HG02973 (cell line): ENCODE measurements around the gene CEP83.
A peak's percentile ranks its signal among the peaks of the same experiment; 100 is the strongest.

Experiments used
- ATAC-seq: cut with Tn5 transposase; IDR thresholded peaks from one replicate; pipeline ENCODE4 v1.9.1; 2021; ENCODE audit warnings: moderate library complexity; ENCODE audit not compliant: unreplicated experiment

CEP83 gene

DNA sequence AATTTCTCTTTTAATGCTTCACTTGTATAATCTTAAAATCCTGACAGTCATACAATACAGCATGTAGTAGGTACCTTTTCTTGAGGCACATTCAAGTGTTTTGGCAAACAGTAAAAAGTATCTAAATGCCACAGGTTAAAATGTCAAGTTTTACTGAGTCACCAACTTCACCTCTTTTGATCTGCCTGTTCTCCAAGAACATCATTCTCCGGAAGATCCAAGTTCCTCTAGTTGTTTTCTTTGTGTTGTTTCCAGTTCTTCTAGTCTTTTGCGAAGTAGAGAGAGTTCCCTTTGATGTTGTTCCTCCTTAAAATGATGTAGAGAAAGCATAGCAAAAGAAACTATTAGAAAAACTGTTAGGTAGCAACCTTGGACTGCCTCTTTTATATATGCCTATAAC, 151.1 kb downstream of the CEP83 start:
- no peak for ATAC-seq

DNA sequence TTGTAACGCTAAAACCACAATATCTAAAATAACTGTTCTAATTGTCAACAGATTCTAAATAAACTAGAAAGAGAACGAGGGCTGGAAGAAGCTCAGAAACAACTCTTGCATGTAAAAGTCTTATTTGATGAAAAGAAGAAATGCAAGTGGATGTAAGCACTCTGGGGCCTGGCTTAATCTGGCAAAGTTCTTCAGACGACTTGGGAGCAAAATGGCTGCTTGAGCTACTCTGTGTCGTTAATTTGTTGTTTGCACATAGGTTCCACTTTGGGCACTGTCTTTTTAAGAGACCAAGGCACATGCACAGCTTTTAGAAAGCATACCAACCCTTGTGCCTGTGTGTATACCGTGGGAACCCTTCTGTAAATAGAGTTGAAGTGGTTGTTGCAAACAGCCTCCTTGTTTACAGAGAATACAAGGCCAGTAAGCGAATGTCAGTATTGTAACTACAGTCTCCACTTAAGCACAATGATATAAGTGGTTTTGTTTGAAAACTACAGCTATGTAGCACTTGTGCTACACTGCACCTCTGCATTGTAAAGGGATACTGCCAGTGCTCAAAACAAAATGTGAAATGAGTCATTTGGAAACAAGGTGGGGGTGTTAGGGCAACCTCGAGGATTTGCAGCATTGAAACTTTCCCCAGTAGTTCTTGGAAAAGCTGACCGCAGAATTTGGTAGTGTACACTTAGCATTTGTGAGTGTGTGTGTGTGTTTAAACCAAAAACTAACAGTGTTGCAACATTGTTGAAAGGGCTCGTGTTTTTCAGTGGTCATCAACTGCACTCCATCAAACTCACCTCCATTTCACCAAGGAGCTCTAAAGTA, 154.3 kb downstream of the CEP83 start:
- ATAC-seq, result peak; percentile 46

DNA sequence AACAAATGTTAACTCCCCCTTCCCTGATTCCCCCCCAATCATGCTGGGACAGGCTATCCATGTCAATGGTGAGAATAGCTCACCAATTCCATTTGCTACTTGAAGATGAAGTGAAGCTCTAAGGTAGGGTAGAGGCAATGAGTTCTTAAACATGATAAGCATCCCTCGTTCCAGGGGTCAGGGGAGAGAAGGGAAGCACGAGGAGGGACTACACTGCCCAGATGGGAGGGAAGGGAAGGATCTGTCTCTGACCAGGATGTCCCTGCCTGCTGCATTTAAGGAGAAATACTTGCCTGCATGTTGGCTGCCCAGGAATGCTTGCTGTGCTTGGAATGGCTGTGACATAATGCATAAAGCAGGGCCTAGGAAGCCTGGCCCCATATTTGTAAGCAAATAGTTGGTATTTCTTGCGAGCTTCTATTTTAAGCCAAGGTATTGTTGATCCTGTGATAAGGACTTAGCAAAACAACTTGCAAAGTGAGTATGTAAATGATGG, 155.1 kb downstream of the CEP83 start:
- no peak for ATAC-seq

DNA sequence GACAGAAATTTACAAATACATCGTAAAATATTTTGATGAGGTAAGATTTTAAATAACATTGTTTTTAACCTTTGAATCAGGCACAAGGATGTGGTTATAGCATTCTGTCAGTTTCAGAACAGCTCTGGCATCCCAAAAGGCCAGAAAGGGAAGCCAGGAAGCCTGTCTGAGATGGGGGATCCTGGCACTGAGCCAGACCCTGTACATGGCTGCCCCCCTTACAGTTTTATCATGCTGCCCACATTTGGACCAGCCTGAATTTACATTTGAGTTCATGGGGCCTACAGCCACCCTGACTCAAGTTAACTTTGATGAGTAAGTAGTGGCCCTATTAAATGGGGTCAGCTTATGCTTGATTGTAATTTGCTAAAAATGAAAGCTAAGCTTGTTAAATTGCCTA, 155.7 kb downstream of the CEP83 start:
- ATAC-seq, result no peak

DNA sequence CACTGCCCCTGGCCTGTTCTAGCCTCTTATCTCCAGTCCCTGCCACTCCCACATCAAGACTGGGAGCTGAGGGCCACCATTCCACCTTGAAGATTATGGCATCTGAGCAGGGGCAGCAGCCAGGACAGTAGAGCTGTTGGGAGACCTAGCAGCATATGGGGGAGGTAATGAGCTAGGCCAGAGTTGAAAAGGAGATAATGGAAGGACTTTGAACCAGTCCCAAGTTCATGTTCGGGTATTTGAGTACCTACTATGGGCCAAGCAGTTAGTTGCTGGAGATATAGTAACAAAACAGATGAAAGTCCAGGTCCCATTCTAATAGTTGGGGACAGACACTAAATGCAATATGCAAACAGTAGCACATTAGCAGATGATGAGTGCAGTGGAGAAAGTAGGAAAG, 159.8 kb downstream of the CEP83 start:
- no peak for ATAC-seq

DNA sequence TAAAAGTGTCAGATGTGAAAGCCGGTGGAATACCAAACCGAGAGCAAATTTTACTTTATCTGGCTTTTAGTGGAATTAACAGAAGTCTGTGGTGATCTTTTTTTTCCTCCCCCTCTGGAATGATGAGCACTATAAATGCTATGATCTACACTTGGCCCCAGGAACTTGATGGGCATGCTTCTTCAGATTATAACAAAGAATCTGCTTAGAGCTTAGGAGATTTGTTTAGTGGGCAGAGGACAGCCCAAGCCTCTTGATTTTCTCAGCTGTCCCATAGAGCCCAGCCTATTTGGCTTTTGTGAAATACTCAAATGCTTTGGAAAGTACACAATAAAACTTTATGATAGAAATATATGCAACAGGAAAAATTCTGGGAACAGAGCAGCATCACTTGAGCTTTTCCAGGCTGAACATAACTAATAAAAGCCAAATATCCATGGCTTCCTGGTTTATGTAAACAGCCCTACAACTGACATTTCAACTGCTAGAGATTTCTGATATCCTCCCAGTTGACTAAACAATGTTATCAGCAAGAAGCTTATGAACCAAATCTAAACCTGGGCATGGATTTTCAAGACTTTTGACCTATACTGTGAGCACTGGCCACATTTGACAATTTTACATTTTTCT, 161.7 kb downstream of the CEP83 start:
- ATAC-seq, result no peak

DNA sequence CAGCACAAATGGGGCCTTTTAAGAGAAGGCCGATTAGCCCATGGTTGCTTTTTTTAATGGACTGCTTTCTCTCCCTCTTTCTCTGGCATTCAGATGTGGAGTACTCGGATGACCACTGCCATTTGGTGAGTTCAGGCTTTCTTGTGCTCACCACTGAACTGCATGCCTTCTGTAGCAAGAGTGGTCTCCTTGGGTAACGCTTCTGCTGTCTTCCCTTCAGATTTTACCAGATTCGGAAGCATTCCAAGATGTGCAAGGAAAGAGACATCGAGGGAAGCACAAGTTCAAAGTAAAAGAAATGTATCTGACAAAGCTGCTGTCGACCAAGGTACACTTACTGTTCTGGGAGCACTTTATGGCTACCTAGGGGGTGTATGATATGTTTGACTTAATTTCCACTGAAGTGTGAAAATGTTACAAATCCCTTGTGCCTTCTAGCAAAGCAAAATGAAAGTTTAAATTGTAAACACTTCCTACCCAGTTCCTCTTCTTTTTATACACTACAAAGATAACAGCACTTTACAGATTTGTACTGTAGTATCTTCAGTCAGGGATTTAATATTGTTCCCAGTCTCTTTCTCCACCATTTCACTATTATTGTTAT, 162.5 kb downstream of the CEP83 start:
- no peak for ATAC-seq

DNA sequence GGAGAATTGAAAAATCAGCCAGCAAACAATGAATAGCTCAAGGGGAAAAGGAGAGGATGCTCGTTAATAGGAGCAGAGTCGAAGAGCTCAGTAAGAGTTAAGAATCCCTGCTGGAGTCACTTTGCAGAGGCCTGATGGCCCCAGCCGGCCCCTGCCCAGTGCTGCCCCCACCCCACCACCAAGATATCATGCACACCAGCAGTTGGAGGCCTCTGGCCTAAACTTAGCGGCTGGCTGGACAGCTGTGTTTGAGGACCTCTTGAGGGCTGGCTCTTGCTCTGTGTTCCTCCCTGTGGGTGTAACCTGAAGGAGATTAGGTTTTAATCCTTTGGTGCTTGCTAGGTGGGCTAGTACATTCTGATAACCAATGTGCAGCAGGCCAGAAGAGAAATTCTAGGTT, 169.3 kb downstream of the CEP83 start:
- ATAC-seq, result no peak

DNA sequence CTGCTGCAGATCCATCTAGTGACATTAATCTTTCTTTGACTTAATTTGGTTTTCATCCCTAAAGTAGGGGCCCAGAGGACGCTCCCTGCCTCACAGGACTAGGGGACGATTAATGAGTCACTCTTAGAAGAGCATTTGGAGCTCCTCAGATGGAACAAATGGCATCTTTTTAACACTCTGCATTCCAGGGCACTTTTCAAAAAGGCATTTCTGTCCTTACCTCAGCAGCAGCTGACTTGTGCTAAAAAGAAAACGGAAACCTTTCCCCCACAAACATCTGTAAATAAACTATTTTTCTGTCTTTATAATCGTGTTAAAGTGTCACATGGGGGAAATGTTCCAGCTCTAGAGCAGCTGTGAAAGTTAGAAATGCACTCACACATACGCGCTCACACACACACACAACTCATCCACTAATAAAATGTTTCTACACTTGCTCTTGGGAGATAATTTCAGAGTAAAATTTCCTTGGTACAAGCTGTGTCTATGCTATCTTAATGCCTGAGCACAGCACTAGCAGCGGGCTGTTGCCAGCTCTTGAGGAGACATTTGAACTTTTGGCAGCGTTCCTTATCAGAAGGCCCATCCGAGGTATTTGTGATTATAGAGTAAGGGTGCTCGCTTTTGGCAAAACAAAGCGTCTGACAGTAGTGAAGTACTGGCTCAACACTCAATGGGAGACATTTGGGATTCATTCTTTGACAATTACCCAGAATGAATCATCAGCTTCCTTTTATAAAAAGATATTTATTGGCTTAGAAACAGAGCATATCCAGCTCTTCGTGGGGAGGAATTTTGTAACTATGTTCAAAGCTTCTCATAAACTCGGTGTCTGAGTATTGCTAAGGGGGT, 170.0 kb downstream of the CEP83 start:
- ATAC-seq, result no peak

DNA sequence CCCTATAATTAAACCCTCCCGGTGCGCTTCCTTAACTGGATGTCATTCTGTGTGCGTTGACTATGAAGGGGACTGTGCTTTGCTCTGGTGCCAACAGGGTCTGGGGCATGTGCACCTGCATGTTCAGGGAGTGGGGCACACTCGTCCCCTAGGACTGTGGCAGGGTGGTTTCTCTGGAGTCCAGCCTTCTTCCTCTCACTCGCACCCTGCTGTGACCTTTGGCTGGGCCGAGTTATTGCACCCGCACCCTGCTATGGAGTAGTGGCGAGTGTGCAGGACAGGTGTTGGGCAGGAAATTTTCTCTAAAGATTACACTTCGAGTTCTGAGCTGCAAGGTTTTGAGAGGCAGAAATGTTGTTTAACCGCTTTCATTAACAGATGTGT, 172.4 kb downstream of the CEP83 start:
- ATAC-seq, result no peak

DNA sequence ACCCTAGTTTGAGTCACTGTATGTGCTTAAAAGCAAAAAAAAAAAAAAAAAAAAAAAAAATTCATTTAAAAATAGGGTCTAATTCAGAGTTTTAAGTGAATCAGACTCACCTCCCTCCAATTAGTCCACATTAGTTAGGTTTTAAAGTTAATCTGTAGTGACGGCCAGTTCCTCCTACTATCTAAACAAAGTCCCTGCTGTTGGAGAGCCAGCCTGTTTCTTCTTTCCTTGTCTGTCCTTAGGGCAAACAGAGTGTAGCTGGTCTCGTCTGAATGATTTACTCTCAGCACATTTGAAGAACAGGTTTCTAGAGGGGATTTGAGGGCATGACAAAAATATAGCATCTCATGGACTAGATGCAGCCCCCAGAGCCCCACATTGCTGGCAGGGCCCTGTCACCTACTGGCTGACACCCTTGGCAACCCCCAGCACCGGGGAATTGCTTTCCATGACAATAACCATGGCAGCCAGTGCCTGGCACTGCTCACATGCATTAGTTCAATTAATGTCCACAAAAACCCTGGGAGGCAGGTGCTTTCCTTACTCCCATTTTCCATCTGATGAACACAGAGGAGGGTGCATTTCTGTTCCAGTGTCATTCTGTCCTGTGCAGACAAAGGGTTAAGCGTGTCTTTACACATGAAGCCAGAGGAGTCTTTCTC, 173.0 kb downstream of the CEP83 start:
- no peak for ATAC-seq

DNA sequence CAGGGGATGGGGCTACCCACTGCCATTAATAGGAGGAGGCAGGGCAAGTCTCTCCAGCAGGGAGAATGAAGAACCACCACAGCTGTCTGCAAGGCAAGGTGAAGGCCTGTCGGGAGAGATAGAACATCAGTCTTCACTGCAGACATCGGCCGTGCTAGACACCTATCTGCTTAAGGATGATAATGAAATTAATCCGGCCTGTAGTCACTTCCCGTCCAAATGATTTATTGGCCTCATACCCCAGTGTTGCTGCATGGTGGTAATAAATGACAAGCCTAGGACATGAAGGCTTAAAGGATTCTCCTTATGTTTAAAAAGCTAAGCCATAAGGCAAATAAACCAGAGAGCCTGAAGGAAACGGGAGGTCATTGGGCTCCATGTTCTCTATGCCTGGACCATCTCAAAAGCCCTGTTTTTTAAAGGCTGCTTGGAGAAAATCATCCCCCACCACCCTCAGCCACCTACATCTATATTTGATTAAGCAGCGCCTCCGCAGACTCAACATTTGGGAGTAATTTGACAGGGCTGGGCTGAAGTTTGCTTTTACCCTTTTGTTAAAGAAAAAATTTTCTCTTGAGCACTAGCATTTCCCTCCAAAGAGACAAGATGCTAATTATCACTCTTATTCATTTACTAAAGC, 173.6 kb downstream of the CEP83 start:
- no peak for ATAC-seq

DNA sequence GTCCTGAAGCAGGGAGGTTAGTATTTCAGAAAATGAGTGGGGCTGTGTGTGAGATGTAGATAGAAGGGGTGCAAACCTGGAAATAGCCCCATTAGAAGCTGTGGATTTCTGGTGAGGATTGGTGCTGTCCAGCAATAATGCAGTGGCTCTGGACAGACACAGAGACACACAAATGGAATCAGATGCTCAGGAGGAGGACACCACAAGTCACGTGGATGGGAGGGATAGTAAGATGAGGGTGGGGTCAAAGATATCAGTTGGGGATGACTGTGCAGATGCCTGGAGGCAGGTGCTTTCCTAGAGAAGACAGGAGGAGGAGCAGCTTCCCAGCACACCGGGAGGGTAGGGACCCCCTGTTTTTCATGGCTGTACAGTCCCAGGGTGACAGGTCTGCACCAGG, 174.8 kb downstream of the CEP83 start:
- no peak for ATAC-seq

DNA sequence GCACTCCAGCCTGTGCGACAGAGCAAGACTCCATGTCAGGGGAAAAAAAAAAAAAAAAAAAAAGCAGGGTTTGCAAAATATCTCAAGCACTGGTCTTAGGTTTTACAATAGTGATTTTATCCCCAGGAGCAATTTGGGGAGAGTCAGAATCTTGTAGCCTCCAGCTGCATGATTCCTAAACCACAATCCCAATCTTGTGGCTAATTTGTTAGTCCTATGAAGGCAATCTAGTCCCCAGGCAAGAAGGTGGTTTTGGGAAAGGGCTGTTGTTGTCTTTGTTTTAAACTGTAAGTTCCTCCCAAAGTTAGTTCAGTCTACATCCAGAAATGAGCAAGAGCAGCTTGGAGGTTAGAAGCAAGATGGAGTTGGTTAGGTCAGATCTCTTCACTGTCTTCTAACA, 175.6 kb downstream of the CEP83 start:
- no peak for ATAC-seq

DNA sequence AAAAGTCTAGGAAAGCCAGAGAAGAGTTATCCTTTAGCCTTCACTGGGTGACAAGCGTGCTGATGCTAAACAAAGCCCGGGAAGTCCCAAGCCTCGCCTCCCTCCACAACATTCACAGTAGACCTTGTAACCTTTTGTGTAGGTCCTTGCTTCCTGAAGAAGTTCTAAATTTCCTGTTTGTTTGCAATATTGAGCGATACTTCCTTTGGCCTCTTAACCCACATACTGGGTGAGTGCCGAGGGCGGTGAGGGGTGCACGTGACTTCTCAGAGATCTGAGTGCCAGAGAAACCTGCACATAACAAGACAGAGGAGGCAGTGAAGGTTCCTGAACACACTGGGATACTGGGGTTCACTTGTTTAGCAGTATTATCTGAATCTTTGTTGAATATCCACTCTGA, 177.0 kb downstream of the CEP83 start:
- no peak for ATAC-seq

DNA sequence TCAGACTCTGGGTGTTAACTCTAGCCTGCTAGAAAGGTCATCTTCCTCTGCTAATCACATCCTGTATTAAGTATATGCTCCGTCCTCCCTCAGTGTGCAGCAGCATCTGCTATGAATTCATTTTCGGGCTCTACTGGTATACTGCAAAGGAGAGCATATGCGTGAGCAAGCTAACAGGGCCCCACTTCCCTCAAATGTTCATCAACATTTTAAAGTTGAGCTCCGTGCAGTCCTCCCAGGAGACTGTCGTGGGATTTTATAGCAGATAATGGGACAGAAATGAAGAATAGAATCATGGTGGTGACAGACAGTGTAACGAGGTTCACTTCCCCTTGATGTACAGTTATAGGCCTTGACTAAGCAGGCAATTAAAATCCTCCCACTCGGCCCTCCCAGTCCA, 179.6 kb downstream of the CEP83 start:
- no peak for ATAC-seq

DNA sequence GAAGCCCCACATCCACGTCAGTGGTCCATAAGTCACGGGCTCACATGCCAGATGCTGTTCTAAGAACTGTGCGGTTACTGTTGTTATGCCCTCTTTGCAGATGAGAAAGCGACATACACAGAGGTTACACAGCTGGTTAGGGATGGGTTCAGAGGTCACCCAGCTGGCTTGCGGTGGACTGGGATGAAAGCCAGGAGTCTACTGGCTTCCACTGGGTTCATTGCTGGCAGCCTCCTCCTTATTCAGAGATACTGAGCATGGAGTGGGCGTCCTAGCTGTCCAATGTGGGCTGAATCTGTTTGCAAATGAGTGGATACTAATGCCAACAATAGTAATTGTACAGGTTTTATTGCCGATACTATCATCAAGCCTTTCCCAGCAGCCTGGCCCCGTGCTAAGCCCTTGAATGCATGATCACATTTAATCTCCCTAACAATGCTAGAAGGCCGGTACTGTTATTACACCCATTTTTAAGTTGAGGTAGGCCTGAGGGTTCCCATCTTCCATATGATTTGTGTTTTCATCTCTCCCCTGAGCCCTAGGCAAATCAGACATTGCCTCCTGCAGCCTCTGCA, 182.2 kb downstream of the CEP83 start:
- ATAC-seq, result no peak

DNA sequence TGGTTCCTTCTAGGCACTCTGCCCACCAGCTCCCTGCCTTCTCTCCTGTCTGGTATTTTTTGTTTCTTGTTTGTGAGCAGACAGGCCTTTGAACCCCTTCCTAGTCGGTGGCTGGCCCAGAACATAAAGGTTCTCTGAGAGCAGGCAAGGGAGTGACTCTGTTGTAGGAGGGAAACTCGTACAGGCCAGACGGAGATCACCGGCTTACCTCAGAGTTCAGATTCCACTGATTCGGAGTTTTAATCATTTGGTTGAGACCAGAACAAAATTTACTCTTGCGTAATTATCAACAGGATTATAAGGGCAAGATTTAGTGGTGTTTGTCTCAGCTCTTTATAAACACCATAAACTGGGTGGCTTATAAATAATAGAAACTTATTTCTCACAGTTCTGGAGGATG, 182.9 kb downstream of the CEP83 start:
- ATAC-seq, result no peak

DNA sequence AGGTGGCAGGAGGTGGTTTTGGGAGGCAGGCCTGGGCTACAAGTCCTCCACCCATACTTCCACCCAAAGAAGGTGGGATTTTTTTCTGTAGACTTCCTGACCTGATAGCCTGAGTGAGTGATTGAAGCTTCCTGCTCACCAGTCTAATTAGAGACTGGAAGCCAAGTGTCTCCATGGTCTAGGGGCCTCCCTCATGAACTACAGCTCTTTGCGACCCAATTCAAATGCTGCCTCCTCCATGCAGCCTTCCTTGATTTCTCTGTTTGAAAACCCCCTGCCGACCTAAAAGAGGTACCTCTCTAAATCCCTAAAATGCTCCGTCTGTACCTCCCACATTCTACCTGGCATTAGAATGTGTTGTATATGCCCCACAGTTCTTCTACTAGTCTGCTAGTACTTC, 186.4 kb downstream of the CEP83 start:
- no peak for ATAC-seq

DNA sequence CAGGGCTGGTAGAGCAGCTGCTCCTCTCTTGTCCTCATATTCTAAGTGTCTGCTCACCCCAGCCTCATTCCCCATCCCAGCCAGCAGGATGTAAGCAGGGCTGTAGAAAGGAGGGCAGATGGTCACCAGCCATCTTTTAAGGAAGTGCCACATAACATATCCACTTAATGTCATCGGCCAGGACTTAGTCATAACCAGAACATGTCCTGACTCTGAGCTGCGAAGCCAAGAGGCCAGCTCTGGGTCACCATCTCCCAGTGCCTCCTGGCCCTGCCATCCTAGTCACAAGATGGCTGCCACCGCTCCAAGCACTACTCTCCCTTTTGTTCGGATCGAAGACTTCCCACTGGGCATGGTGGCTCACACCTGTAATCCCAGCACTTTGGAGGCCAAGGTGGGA, 187.4 kb downstream of the CEP83 start:
- no peak for ATAC-seq
